GM12878 (cell line): ENCODE data around the gene GNB5.

Experiments
- CBX3 ChIP-seq: fragments of 200-600 bp; sonication (generic); IDR thresholded peaks from 2 replicates; pipeline ENCODE4 v1.6.1; 2016; ENCODE audit warnings: low read depth, borderline replicate concordance
- CEBPZ ChIP-seq: fragments of 150-350 bp; IDR thresholded peaks from 2 replicates; pipeline ENCODE4 v1.6.1; 2016; ENCODE audit warnings: low read depth, low read length
- CTCF ChIP-seq, 3 experiments: IDR thresholded peaks in 2 of 3; conservative IDR thresholded peaks in 1 of 3; 2 replicates each; pipeline ENCODE4 v1.5.1; 2011; ENCODE audit warnings: low read depth in 3 of 3, low read length in 3 of 3, mild to moderate bottlenecking in 3 of 3, control low read depth in 2 of 3, moderate library complexity in 2 of 3, inconsistent platforms in 1 of 3, mixed read lengths in 1 of 3; ENCODE audit not compliant: control insufficient read depth in 2 of 3, insufficient read depth in 1 of 3; ENCODE audit errors: extremely low read depth in 1 of 3
- YBX1 ChIP-seq: fragments of 450-650 bp; IDR thresholded peaks from 2 replicates; pipeline ENCODE4 v1.6.1; 2016; ENCODE audit warnings: antibody characterized with exemption

DNA sequence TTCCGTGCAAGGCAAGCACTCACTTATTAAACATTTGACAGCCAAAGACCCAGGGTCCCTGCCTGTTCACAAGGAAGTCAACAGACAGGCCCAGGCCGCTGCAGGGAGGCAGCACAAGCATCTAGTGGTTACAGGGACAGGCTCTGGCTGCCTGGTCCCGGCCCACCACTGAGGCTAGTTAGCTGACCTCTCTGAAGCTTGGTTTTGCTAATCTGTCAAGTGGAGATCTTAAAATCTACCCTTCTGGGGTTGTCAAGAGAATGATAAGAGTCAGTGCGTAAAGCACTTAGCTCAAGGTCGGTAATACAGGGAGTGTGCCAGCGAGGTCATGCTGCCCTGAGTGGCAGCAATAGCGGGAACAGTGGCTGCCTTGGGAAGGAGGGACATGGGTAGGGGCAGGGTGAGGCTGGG is 6.0 kb downstream of the GNB5 start:
- TF ChIP-seq CEBPZ (no peak), CTCF (IDR thresholded peaks at IDR 0.05 in 2 of 3, conservative IDR thresholded peaks at IDR 0.05 in 1 of 3; ENCODE audit: control insufficient read depth in 2 of 3, extremely low read depth in 1 of 3, insufficient read depth in 1 of 3, low read depth in 3 of 3, low read length in 3 of 3) (no peak), CBX3 (no peak), YBX1 (no peak)
